Measurements from ENCODE around the gene STX8. TPM values are rescaled to one million over a fixed set of nuclear protein-coding genes. Genes with fewer than 3 reads are reported as not detected.

STX8 gene
- polyA plus RNA-seq, 1 of the 3 experiments (the other 2 are of a cell fraction): 51.3 TPM

DNA sequence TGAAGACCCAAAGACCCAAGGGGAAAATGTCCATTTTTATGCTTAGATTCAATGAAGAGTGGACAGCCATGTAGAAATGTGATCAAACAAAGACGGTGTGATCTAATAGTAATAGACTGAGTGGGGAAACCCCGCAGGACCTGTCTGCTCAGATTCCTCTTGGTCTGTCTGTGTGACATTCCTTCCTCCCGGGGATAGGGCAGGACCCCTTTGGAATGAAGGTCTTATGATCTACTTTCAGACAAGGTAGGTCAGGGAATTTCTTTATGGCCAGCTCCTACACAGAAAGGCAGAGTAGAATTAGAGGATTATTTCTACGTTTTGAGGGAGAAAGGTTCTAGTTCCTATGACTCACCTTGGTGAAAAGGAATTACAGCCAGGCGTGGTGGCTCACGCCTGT is 267.6 kb downstream of the STX8 start:
- H3K9me2 ChIP-seq: no peaks in the 10 kb centered on the region
- no peak overlapping the region for H3K9ac ChIP-seq
- no peaks in the 10 kb centered on the region for H4K20me1 ChIP-seq (ENCODE audit: insufficient read depth)
- no peak overlapping the region for H3K4me3 ChIP-seq (ENCODE audit: low read depth in 2 of 2, low read length in 1 of 2)
- H2AFZ ChIP-seq (ENCODE audit: low read depth): no peak overlapping the region
- ChIA-PET CTCF (no interaction called here), POLR2A (no interaction called here)
- whole genome bisulfite sequencing (ENCODE audit: low lambda C conversion rate): 84% methylated on average over 6 of the region's 6 CpGs
- TF ChIP-seq YY1 (IDR thresholded peaks at IDR 0.05; ENCODE audit: low read depth) (no peak), RXRA (IDR thresholded peaks at IDR 0.05; ENCODE audit: borderline replicate concordance, low read depth) (no peak), GABPA (IDR thresholded peaks at IDR 0.05; ENCODE audit: low read depth) (no peak), PBX3 (IDR thresholded peaks at IDR 0.05) (no peak), SMC3 (IDR thresholded peaks at IDR 0.05; ENCODE audit: low read depth, low read length) (no peak), GATA2 (CRISPR knock-in tag; IDR thresholded peaks at IDR 0.05) (no peak), RFX5 (IDR thresholded peaks at IDR 0.05; ENCODE audit: low read length) (no peak), TEAD4 (IDR thresholded peaks at IDR 0.05; ENCODE audit: borderline replicate concordance, insufficient read depth) (no peak), FOXM1 (IDR thresholded peaks at IDR 0.05; ENCODE audit: low read depth) (no peak), FOXJ3 (CRISPR knock-in tag; IDR thresholded peaks at IDR 0.05) (no peak), EZH2phosphoT487 (IDR thresholded peaks at IDR 0.05; ENCODE audit: borderline replicate concordance, low read depth) (no peak), USF1 (IDR thresholded peaks at IDR 0.05; ENCODE audit: borderline replicate concordance, low read depth) (no peak), CHD2 (IDR thresholded peaks at IDR 0.05; ENCODE audit: low read length, partially characterized antibody) (no peak), RCOR1 (IDR thresholded peaks at IDR 0.05; ENCODE audit: low read length) (no peak), MXI1 (IDR thresholded peaks at IDR 0.05; ENCODE audit: low read depth, low read length) (no peak), FOSL2 (IDR thresholded peaks at IDR 0.05; ENCODE audit: borderline replicate concordance, low read depth) (no peak)
- TF ChIP-seq, protein P1, sequence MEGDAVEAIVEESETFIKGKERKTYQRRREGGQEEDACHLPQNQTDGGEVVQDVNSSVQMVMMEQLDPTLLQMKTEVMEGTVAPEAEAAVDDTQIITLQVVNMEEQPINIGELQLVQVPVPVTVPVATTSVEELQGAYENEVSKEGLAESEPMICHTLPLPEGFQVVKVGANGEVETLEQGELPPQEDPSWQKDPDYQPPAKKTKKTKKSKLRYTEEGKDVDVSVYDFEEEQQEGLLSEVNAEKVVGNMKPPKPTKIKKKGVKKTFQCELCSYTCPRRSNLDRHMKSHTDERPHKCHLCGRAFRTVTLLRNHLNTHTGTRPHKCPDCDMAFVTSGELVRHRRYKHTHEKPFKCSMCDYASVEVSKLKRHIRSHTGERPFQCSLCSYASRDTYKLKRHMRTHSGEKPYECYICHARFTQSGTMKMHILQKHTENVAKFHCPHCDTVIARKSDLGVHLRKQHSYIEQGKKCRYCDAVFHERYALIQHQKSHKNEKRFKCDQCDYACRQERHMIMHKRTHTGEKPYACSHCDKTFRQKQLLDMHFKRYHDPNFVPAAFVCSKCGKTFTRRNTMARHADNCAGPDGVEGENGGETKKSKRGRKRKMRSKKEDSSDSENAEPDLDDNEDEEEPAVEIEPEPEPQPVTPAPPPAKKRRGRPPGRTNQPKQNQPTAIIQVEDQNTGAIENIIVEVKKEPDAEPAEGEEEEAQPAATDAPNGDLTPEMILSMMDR (IDR thresholded peaks at IDR 0.05): no peak
- TF ChIP-seq, protein P2, sequence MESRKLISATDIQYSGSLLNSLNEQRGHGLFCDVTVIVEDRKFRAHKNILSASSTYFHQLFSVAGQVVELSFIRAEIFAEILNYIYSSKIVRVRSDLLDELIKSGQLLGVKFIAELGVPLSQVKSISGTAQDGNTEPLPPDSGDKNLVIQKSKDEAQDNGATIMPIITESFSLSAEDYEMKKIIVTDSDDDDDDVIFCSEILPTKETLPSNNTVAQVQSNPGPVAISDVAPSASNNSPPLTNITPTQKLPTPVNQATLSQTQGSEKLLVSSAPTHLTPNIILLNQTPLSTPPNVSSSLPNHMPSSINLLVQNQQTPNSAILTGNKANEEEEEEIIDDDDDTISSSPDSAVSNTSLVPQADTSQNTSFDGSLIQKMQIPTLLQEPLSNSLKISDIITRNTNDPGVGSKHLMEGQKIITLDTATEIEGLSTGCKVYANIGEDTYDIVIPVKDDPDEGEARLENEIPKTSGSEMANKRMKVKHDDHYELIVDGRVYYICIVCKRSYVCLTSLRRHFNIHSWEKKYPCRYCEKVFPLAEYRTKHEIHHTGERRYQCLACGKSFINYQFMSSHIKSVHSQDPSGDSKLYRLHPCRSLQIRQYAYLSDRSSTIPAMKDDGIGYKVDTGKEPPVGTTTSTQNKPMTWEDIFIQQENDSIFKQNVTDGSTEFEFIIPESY (IDR thresholded peaks at IDR 0.05; ENCODE audit: borderline replicate concordance, low read depth): no peak
- H3K9me3 ChIP-seq: no peaks in the 10 kb centered on the region
- H3K27me3 ChIP-seq (ENCODE audit: insufficient read depth): no peaks in the 10 kb centered on the region
- H3K79me2 ChIP-seq (ENCODE audit: insufficient read depth): no peaks in the 10 kb centered on the region; the same call in 1 of the 2 replicates
- no peak overlapping the region for H3K4me2 ChIP-seq
- H3K36me3 ChIP-seq (replicated peaks in 1 of 2; ENCODE audit: control insufficient read depth in 1 of 2, insufficient read depth in 2 of 2, low read length in 1 of 2): no peaks in the 10 kb centered on the region
- H3K27ac ChIP-seq (ENCODE audit: low read depth in 2 of 2, low read length in 1 of 2): no peak overlapping the region
- no peaks in the 10 kb centered on the region for H3F3A ChIP-seq (replicated peaks; ENCODE audit: insufficient read depth)
- DNase-seq: no peak
- no peaks in the 10 kb centered on the region; a peak in 1 of 4 replicates for H3K4me1 ChIP-seq (ENCODE audit: control insufficient read depth in 1 of 2, insufficient read depth in 2 of 2, low read depth in 1 of 2, low read length in 1 of 2)

Data from SK-N-SH (cell line).